Uterus (tissue), 4 donors: Measurements from ENCODE around the gene ASCC1. TPM values are rescaled to one million over a fixed set of nuclear protein-coding genes. Genes with fewer than 3 reads are reported as not detected.
A peak's percentile ranks its signal among the peaks of the same experiment; 100 is the strongest.

Experiments
- DNase-seq, 2 donors: peaks; one replicate each; pipeline ENCODE4 v3.0.0-alpha.2; 2019 to 2020
- H3K27ac ChIP-seq, 2 donors: fragments of 200-600 bp; sonication (generic); 1 replicate in 1 of 2; 2 replicates in 1 of 2; pipeline ENCODE4 v1.5.1; 2016 to 2018
- H3K27me3 ChIP-seq, 2 donors: fragments of 200-600 bp; sonication (generic); one replicate each; pipeline ENCODE4 v1.5.1; 2018 to 2019; ENCODE audit warnings: control low read depth in 1 of 2
- H3K36me3 ChIP-seq, 2 donors: fragments of 200-600 bp; sonication (generic); one replicate each; pipeline ENCODE4 v1.5.1; 2019; ENCODE audit warnings: control low read depth in 1 of 2
- H3K4me1 ChIP-seq, 2 donors: fragments of 200-600 bp; sonication (generic); one replicate each; pipeline ENCODE4 v1.5.1; 2018 to 2019; ENCODE audit warnings: control low read depth in 1 of 2
- H3K4me3 ChIP-seq, 2 donors: fragments of 200-600 bp; sonication (generic); 1 replicate in 1 of 2; 2 replicates in 1 of 2; pipeline ENCODE4 v1.5.1; 2018 to 2019; ENCODE audit warnings: mild to moderate bottlenecking in 1 of 2
- H3K9me3 ChIP-seq, 2 donors: fragments of 200-600 bp; sonication (generic); one replicate each; pipeline ENCODE4 v1.5.1; 2019; ENCODE audit warnings: control low read depth in 1 of 2
- CTCF ChIP-seq, 4 experiments: fragments of 200-600 bp in 2 of 4; fragments of 450-650 bp in 2 of 4; sonication (generic) in 2 of 4; IDR thresholded peaks; one replicate each; pipeline ENCODE4 v1.5.1; 2016 to 2019; ENCODE audit warnings: antibody characterized with exemption in 4 of 4, mild to moderate bottlenecking in 2 of 4, moderate library complexity in 1 of 4
- POLR2A ChIP-seq, 2 donors: fragments of 450-650 bp; IDR thresholded peaks; one replicate each; pipeline ENCODE4 v1.6.1; 2016; ENCODE audit warnings: antibody characterized with exemption in 2 of 2, mild to moderate bottlenecking in 1 of 2, moderate library complexity in 1 of 2
- intact Hi-C: fragments of 100-400 bp; cut with DNase I; formaldehyde crosslinking; loops from one replicate; pipeline ENCODE4 v1.15.1; 2023; ENCODE audit warnings: low total_unique reads
- total RNA-seq, 4 donors: library from RNA; depleted of rRNA in 3 of 4; stranded (reverse); fragments of >200 nt in 3 of 4; gene quantifications; one replicate each; pipeline versions ENCODE4 v1.1.0 to v1.2.4, GENCODE V29; 2014 to 2023
- donor health status: DM: yes; HTN: yes; CAD: no.

ASCC1 gene
- total RNA-seq, 4 donors from 2014 or later = 17.9 to 156 (median 38.4) TPM

DNA sequence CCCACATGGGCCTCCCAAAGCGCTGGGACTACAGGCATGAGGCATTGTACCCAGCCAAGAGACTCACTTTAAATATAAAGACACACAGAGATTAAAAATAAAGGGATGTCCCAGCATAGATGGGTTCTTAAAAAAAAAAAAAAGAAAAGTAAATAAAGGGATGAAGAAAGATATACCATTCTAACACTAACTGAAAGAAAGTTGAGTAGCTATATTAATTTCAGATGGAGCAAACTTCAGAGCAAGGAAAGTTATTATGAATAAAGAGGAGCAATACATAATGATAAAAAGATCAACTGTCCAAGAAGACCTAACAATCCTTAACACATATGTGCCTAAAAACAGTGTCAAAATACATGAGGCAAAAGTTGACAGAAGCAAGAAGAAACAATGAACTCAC, 94.7 kb downstream of the ASCC1 start:
- H3K27me3 ChIP-seq = no peaks in the 10 kb centered on the region
- no peaks in the 10 kb centered on the region for H3K9me3 ChIP-seq
- H3K4me3 ChIP-seq = no peak overlapping the region
- TF ChIP-seq POLR2A (IDR thresholded peaks at IDR 0.05) = no peak
- TF ChIP-seq CTCF (IDR thresholded peaks at IDR 0.05) = no peak
- no peaks in the 10 kb centered on the region for H3K4me1 ChIP-seq
- intact Hi-C loops = no loop called here
- H3K36me3 ChIP-seq = no peaks in the 10 kb centered on the region
- no peak overlapping the region for H3K27ac ChIP-seq
- no peak for DNase-seq

DNA sequence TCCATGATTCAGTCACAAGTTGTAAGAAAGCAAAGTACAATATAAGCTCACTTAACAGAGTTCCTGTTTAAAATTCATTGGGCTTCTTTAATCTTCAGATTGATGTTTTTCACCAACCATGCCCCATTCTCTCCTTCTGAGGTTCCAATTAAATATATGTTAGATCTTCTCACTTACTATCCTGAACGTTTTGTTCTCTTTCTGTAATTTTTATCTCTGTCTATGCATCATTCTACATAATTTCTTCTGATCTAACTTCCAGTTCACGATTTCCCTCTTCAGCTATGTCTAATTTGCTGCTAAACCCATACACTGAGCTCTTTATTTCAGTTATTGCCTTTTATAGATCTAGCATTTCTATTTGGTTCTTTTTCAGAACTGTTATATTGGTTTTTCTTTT, 99.7 kb downstream of the ASCC1 start:
- intact Hi-C loops = no loop called here
- Histone ChIP-seq H3K27me3 (no peaks in the 10 kb centered on the region), H3K9me3 (no peaks in the 10 kb centered on the region), H3K36me3 (no peaks in the 10 kb centered on the region), H3K4me3 (no peak overlapping the region), H3K4me1 (no peaks in the 10 kb centered on the region), H3K27ac (no peak overlapping the region)
- TF ChIP-seq CTCF (IDR thresholded peaks at IDR 0.05) (no peak), POLR2A (IDR thresholded peaks at IDR 0.05) (no peak)
- DNase-seq = no peak

DNA sequence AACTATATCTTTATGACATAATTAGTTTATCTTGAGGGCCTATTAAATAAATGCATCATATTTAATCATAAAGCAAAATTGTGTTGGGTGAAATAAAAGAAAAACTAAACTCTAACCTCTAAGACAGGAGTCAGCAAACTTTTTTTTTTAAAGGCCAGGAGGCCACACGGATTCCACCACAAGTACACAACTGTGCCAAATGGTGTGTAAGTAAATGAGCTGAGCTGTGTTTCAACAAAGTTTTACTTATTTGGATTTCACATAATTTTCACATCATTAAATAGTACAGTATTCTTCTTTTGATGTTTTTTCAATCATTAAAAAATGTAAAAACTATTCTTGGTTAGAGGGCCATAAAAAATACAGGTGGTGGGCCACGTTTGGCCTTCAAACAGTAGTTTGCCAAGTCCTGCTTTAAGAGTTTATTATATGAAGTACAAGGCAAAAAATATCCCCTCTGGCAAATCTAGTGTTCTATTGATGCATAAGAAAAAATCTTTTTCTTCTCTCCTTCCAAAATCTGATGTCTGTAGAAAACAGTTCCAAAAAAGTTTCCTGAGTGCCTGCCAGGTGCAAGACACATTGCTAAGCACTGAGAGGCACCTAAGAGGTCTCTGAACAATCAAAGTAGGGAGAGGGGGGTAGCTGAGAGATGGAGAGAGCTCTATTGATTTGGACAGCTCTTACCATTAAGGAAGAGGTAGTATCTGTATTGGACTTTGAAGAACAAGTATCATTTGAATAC, 101.2 kb downstream of the ASCC1 start:
- no peak overlapping the region for H3K27ac ChIP-seq
- intact Hi-C loops = no loop called here

DNA sequence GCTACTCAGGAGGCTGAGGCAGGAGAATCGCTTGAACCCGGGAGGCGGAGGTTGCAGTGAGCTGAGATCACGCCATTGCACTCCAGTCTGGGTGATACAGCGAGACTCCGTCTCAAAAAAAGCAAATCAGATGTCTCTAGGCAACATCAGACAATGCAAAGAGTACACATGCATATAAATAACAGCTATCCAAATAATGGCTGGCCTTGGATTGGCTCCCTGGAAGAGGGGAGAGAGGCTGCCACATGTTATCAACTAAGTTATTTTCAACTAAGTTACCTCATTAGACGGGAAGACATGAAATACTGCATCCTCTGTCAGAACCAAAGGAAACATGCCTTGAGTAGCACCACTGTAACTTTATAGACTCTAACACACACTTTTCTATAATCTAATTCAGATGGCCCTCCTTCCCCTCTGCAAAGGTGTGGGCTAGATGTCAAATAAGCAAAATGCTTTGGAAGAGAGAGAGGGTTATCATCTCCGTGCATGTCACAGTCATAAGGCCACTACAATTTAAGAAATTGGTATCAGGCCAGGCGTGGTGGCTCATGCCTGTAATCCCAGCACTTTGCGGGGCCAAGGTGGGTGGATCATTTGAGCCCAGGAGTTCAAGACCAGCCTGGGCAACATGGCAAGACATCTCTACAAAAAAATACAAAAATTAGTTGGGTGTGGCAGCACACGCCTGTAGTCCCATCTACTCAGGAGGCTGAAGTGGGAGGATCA, 105.2 kb downstream of the ASCC1 start:
- Histone ChIP-seq H3K4me1 (no peaks in the 10 kb centered on the region), H3K4me3 (no peak overlapping the region), H3K36me3 (no peaks in the 10 kb centered on the region), H3K27ac (no peak overlapping the region), H3K9me3 (no peaks in the 10 kb centered on the region), H3K27me3 (no peaks in the 10 kb centered on the region)
- no peak for TF ChIP-seq POLR2A (IDR thresholded peaks at IDR 0.05)
- TF ChIP-seq CTCF (IDR thresholded peaks at IDR 0.05) = no peak
- intact Hi-C loops = no loop called here
- no peak for DNase-seq

More for the DNA sequence above, 101.2 kb downstream of the ASCC1 start:
- Histone ChIP-seq H3K9me3 (no peaks in the 10 kb centered on the region), H3K27me3 (no peaks in the 10 kb centered on the region), H3K4me3 (no peak overlapping the region), H3K36me3 (no peaks in the 10 kb centered on the region), H3K4me1 (no peaks in the 10 kb centered on the region)
- DNase-seq = no peak
- no peak for TF ChIP-seq POLR2A (IDR thresholded peaks at IDR 0.05)

- no peaks in the 10 kb centered on the region for H3K36me3 ChIP-seq
- H3K4me1 ChIP-seq = no peaks in the 10 kb centered on the region
- no peaks in the 10 kb centered on the region for H3K9me3 ChIP-seq
- TF ChIP-seq CTCF (IDR thresholded peaks at IDR 0.05) = no peak
- TF ChIP-seq POLR2A (IDR thresholded peaks at IDR 0.05) = no peak
- no peak for DNase-seq
- no peaks in the 10 kb centered on the region for H3K27me3 ChIP-seq
- H3K4me3 ChIP-seq = no peak overlapping the region
- intact Hi-C loops = no loop called here
- H3K27ac ChIP-seq = peak overlapping the region in 1 of 2 donors; percentile 54
These were observed 106.4 kb downstream of the ASCC1 start for GRCh38 chr10:72109636-72110157.
